Right hindlimb (tissue), 1 donor: ENCODE data around the gene UBASH3A.

Source experiments
- DNase-seq: peaks from one replicate; pipeline ENCODE4 v3.0.0-alpha.2; 2018

The UBASH3A gene

GRCh38 chr21:42496839-42497202, 93.1 kb downstream of the UBASH3A start:
- no peak for DNase-seq
